IMR-90 (cell line): ENCODE results near the gene GPX4.

Source experiments
- BHLHE40 ChIP-seq: fragments of 150-350 bp; IDR thresholded peaks from 2 replicates; pipeline ENCODE4 v1.6.1; 2016; ENCODE audit warnings: mild to moderate bottlenecking, low read depth, low read length
- CEBPB ChIP-seq: IDR thresholded peaks from 2 replicates; pipeline ENCODE4 v1.6.1; 2012; ENCODE audit warnings: low read depth, low read length, improper control_type of control experiment
- FOS ChIP-seq: fragments of 150-350 bp; IDR thresholded peaks from 2 replicates; pipeline ENCODE4 v1.6.1; 2016; ENCODE audit warnings: low read depth, low read length
- MAZ ChIP-seq: IDR thresholded peaks from 2 replicates; pipeline ENCODE4 v1.6.1; 2012; ENCODE audit warnings: low read depth, mild to moderate bottlenecking, low read length, improper control_type of control experiment, moderate library complexity, borderline replicate concordance
- MXI1 ChIP-seq: IDR thresholded peaks from 2 replicates; pipeline ENCODE4 v1.6.1; 2012; ENCODE audit warnings: low read depth, mild to moderate bottlenecking, low read length, moderate library complexity, borderline replicate concordance
- POLR2A ChIP-seq: IDR thresholded peaks from 2 replicates; pipeline ENCODE4 v1.6.1; 2012; ENCODE audit warnings: mild to moderate bottlenecking, low read depth, low read length
- RAD21 ChIP-seq: IDR thresholded peaks from 2 replicates; pipeline ENCODE4 v1.6.1; 2012; ENCODE audit warnings: low read length, improper control_type of control experiment
- RCOR1 ChIP-seq: IDR thresholded peaks from 2 replicates; pipeline ENCODE4 v1.6.1; 2012; ENCODE audit warnings: mild to moderate bottlenecking, low read length, improper control_type of control experiment; ENCODE audit not compliant: insufficient replicate concordance
- TF ChIP-seq, protein P1 (sequence below): conservative IDR thresholded peaks from 2 replicates; pipeline ENCODE4 v1.5.1; 2012; ENCODE audit warnings: mild to moderate bottlenecking, low read depth, low read length, improper control_type of control experiment
- TF ChIP-seq, protein P2 (sequence below): fragments of 150-350 bp; IDR thresholded peaks from 2 replicates; pipeline ENCODE4 v1.6.1; 2017; ENCODE audit warnings: mild to moderate bottlenecking, antibody characterized with exemption, low read length, low read depth

DNA sequence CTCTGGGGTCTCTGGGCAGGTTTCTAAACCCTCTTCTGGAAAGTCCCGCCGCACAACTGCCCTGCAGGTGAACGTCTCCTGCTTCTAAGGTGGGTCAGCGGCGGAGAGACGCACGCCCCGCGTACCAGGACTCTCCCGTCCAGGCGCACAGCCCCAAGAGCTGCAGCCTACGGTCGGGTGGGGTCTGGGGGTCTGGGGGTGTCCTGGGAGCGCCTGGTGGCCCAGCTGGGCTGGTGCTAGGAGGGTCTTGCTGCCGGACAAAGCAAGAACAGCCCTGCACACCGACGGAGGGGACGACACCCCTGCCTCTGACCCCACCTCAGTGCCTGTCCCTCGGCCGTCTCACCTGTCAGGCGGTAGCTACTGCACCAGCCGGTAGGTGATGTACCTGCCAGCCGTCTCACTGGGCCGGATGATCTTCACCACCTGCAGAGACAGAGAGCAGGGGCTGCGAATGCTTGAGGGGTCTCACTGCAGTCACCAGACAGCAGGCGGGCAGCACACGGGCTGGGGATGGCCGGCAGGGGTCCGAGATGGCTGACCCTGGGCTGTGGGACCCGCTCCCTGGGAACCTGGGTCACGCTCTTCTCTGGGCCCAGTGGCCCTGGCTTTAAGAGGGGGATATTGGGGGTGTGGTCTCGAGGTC, 14.5 kb upstream of the GPX4 start:
- TF ChIP-seq, protein P1, sequence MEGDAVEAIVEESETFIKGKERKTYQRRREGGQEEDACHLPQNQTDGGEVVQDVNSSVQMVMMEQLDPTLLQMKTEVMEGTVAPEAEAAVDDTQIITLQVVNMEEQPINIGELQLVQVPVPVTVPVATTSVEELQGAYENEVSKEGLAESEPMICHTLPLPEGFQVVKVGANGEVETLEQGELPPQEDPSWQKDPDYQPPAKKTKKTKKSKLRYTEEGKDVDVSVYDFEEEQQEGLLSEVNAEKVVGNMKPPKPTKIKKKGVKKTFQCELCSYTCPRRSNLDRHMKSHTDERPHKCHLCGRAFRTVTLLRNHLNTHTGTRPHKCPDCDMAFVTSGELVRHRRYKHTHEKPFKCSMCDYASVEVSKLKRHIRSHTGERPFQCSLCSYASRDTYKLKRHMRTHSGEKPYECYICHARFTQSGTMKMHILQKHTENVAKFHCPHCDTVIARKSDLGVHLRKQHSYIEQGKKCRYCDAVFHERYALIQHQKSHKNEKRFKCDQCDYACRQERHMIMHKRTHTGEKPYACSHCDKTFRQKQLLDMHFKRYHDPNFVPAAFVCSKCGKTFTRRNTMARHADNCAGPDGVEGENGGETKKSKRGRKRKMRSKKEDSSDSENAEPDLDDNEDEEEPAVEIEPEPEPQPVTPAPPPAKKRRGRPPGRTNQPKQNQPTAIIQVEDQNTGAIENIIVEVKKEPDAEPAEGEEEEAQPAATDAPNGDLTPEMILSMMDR: no peak
- TF ChIP-seq POLR2A: no peak
- no peak for TF ChIP-seq MAZ
- TF ChIP-seq, protein P2, sequence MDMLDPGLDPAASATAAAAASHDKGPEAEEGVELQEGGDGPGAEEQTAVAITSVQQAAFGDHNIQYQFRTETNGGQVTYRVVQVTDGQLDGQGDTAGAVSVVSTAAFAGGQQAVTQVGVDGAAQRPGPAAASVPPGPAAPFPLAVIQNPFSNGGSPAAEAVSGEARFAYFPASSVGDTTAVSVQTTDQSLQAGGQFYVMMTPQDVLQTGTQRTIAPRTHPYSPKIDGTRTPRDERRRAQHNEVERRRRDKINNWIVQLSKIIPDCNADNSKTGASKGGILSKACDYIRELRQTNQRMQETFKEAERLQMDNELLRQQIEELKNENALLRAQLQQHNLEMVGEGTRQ: no peak
- no peak for TF ChIP-seq MXI1
- TF ChIP-seq RAD21: no peak
- TF ChIP-seq BHLHE40: no peak
- no peak for TF ChIP-seq RCOR1
- TF ChIP-seq CEBPB: no peak
- no peak for TF ChIP-seq FOS
